Fibroblast of lung (primary cell): Measurements from ENCODE around the gene PRODH2.

Experiments used
- EZH2 ChIP-seq: IDR thresholded peaks from 2 replicates; pipeline ENCODE4 v1.5.1; 2012; ENCODE audit warnings: low read length, control low read depth, mild to moderate bottlenecking; ENCODE audit errors: missing control alignments
- TF ChIP-seq, protein P1 (sequence below), 2 donors: IDR thresholded peaks in 1 of 2; conservative IDR thresholded peaks in 1 of 2; 1 replicate in 1 of 2; 2 replicates in 1 of 2; pipeline ENCODE4 v1.5.1; 2011 to 2012; ENCODE audit warnings: low read length in 2 of 2, control low read depth in 1 of 2, inconsistent platforms in 1 of 2, low read depth in 1 of 2, mild to moderate bottlenecking in 1 of 2

DNA sequence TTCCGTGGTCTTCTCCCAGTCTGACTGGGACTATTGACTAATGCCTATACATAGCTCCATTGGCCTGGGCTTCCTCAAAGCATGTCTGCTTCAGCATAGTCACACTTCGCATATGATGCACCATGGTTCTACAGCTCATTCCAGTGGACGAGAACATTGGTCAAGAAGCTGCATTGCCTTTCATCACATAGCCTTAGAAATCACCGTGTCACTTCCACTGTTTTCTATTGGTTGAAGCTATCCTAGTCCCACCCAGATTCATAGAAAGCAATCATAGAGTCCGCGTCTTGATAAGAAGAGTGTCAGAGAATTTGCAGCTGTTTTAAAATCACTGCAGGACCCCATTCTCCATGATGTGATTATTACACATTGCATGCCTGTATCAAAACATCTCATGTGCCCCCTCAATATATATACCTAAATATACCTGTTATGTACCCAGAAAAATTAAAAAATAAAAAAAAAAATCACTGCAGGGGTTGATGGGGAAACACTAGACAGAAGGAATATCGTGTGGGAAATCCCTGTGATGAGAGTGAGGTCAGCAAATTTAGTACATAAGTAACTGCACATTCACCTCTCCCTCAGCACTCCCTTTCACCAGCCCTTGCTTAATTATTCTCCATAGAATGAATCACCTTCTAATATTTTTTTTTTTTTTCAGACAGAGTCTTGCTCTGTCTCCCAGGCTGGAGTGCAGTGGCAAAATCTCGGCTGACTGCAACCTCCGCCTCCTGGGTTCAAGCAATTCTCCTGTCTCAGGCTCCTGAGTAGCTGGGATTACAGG lies 39.4 kb downstream of the PRODH2 start:
- TF ChIP-seq, protein P1, sequence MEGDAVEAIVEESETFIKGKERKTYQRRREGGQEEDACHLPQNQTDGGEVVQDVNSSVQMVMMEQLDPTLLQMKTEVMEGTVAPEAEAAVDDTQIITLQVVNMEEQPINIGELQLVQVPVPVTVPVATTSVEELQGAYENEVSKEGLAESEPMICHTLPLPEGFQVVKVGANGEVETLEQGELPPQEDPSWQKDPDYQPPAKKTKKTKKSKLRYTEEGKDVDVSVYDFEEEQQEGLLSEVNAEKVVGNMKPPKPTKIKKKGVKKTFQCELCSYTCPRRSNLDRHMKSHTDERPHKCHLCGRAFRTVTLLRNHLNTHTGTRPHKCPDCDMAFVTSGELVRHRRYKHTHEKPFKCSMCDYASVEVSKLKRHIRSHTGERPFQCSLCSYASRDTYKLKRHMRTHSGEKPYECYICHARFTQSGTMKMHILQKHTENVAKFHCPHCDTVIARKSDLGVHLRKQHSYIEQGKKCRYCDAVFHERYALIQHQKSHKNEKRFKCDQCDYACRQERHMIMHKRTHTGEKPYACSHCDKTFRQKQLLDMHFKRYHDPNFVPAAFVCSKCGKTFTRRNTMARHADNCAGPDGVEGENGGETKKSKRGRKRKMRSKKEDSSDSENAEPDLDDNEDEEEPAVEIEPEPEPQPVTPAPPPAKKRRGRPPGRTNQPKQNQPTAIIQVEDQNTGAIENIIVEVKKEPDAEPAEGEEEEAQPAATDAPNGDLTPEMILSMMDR (conservative IDR thresholded peaks at IDR 0.05 in 1 of 2, IDR thresholded peaks at IDR 0.05 in 1 of 2; ENCODE audit: low read depth in 1 of 2, low read length in 2 of 2), result no peak
- TF ChIP-seq EZH2, result no peak
